IPS-18c (cell line): ENCODE data around the gene TUBA1C.

Experiments used
- H3K4me3 ChIP-seq: 2 replicates; pipeline ENCODE4 v1.7.0; 2013; ENCODE audit warnings: low read depth, mild to moderate bottlenecking, low read length, moderate library complexity; ENCODE audit not compliant: insufficient read depth
- H3K9me3 ChIP-seq: one replicate; pipeline ENCODE4 v1.6.1; 2013; ENCODE audit warnings: mild to moderate bottlenecking, low read length, moderate library complexity; ENCODE audit not compliant: control insufficient read depth, insufficient read depth

TUBA1C gene

DNA sequence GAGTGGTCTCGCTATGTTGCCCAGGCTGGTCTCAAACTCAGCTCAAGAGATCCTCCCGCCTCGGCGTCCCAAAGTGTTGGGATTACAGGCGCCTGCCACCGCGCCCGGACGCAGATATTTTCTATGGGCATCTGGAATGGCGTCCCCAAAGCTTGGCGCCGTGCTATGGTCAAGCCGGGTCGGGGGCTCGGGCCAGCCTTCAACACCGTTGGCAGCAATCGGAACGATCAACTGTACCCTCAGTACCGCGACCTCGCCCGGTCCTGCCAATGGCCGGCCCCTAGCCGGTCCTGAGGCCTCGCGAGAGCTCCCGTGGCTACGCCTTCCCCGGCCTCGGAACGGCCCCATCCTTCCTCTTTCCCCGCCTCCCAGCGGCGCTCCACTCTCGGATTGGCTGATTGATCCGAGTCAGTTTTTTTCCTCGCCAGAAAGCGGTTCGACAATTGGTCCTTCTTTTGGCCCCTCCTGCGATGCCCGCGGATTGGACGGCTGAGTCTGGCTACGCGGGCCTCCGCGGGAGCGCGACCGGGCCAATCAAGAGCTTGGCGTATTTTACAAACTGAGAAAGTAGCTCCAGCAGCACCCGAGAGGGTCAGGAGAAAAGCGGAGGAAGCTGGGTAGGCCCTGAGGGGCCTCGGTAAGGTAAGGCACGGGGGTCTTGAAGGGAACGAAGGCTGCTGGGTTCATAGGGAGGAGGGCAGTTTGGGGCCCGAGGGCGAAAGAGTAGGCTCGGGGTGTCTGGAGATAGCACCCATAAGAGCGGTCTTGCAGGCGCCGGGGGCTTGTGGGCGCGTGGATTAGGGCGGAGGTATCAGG lies 58.0 kb downstream of the TUBA1C start, which contains the start of gene TROAP:
Gene TROAP, plus strand, starts transcription at position 548 of the 816 bp plus-strand sequence. CDS start 354 bp downstream, outside the sequence.
- Histone ChIP-seq H3K4me3 (peak within 1 kb of the TSS; percentile 95), H3K9me3 (no peaks in the 10 kb centered on the region)

DNA sequence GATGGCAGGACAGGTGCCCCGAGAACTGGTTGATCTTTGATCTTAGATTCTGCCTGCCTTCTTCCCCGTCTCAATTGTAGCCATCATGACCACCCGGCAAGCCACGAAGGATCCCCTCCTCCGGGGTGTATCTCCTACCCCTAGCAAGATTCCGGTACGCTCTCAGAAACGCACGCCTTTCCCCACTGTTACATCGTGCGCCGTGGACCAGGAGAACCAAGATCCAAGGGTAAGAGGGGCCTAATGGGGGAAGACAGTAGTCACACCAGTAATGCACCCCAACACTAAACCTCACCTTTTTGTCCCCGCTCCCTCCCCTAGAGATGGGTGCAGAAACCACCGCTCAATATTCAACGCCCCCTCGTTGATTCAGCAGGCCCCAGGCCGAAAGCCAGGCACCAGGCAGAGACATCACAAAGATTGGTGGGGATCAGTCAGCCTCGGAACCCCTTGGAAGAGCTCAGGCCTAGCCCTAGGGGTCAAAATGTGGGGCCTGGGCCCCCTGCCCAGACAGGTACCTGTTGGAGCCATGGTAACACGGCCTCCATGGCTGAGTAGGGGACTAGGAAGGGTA lies 58.7 kb downstream of the TUBA1C start:
- Histone ChIP-seq H3K9me3 (no peaks in the 10 kb centered on the region), H3K4me3 (peak overlapping the region; percentile 95)
